ENCODE measurements around the gene SCUBE2.

Gene SCUBE2

DNA sequence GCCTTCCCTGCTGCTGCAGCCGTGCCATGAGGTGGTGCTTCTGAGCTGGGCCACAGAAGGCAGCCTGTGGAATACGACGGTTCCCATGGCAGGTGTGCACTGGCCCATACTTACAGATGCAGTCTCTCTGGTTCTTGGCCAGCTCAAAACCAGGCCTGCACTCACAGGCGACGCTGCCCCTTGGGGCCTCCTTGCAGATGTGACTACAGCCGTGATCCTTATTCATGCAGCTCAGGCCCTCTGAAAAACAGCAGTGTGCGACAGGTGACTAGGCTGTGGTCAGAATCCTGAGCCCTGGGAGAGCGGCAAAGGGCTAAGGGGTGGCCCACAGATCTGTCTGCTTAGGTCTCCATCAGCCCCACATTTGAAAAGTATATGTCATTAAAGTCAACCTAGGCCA, 22.1 kb downstream of the SCUBE2 start:
- H3K4me2 ChIP-seq (ENCODE audit: low read length) = no peak overlapping the region

GRCh38 chr11:9066433-9066925, 24.9 kb downstream of the SCUBE2 start:
- Histone ChIP-seq H3K4me3 (ENCODE audit: low read depth, low read length) (no peak overlapping the region), H3K23ac (ENCODE audit: low read length) (no peak overlapping the region), H2BK5ac (ENCODE audit: low read depth, low read length, poor library complexity) (no peak overlapping the region), H4K8ac (ENCODE audit: low read depth, low read length) (no peak overlapping the region), H3K27ac (ENCODE audit: low read depth, low read length) (no peak overlapping the region), H3K9me3 (ENCODE audit: insufficient read depth, low read depth, low read length) (peaks cover 2% of the 10 kb centered on the region), H3K14ac (ENCODE audit: low read length) (no peak overlapping the region), H3K4ac (ENCODE audit: low read depth, low read length) (no peak overlapping the region), H4K12ac (ENCODE audit: low read depth, low read length) (no peak overlapping the region), H3K27me3 (ENCODE audit: insufficient read depth, low read length) (no peaks in the 10 kb centered on the region), H2BK12ac (ENCODE audit: low read length) (no peak overlapping the region), H3K79me2 (ENCODE audit: control insufficient read depth, insufficient read depth, low read length, poor library complexity) (no peaks in the 10 kb centered on the region), H3K4me2 (ENCODE audit: low read length) (no peak overlapping the region), H3K4me1 (ENCODE audit: control insufficient read depth in 1 of 2, insufficient read depth in 2 of 2, low read length in 2 of 2) (no peaks in the 10 kb centered on the region), H3K18ac (ENCODE audit: low read length) (no peak overlapping the region), H2BK120ac (ENCODE audit: insufficient read depth, low read length, poor library complexity) (no peak overlapping the region), H3K9ac (ENCODE audit: low read length) (no peak overlapping the region), H2AFZ (ENCODE audit: insufficient read depth, low read length, poor library complexity) (no peak overlapping the region), H3K36me3 (ENCODE audit: control insufficient read depth in 1 of 2, insufficient read depth in 2 of 2, low read length in 2 of 2) (no peaks in the 10 kb centered on the region), H4K91ac (ENCODE audit: low read depth, low read length) (no peak overlapping the region), H3K79me1 (ENCODE audit: low read length) (no peaks in the 10 kb centered on the region), H2AK5ac (ENCODE audit: low read length) (no peak overlapping the region)
- WGBS (ENCODE audit: extremely low coverage, insufficient coverage, insufficient read length) = no CpG with 5 or more reads among the region's 5 CpGs
- DNase-seq = no peak

More for the DNA sequence above, 22.1 kb downstream of the SCUBE2 start:
- no peak for DNase-seq
- H3K9me3 ChIP-seq (ENCODE audit: insufficient read depth, low read depth, low read length) = peaks cover 2% of the 10 kb centered on the region
- H4K91ac ChIP-seq (ENCODE audit: low read depth, low read length) = no peak overlapping the region
- no peak overlapping the region for H2BK12ac ChIP-seq (ENCODE audit: low read length)
- H4K12ac ChIP-seq (ENCODE audit: low read depth, low read length) = no peak overlapping the region
- H3K23ac ChIP-seq (ENCODE audit: low read length) = no peak overlapping the region
- no peaks in the 10 kb centered on the region for H3K79me1 ChIP-seq (ENCODE audit: low read length)
- H3K79me2 ChIP-seq (ENCODE audit: control insufficient read depth, insufficient read depth, low read length, poor library complexity) = no peaks in the 10 kb centered on the region
- no peak overlapping the region for H2BK120ac ChIP-seq (ENCODE audit: insufficient read depth, low read length, poor library complexity)
- no peak overlapping the region for H4K8ac ChIP-seq (ENCODE audit: low read depth, low read length)
- no peak overlapping the region for H3K4me3 ChIP-seq (ENCODE audit: low read depth, low read length)
- H3K27ac ChIP-seq (ENCODE audit: low read depth, low read length) = no peak overlapping the region
- no peak overlapping the region for H3K18ac ChIP-seq (ENCODE audit: low read length)
- WGBS (ENCODE audit: extremely low coverage, insufficient coverage, insufficient read length) = no CpG with 5 or more reads among the region's 8 CpGs
- H3K4ac ChIP-seq (ENCODE audit: low read depth, low read length) = no peak overlapping the region
- H3K36me3 ChIP-seq (ENCODE audit: control insufficient read depth in 1 of 2, insufficient read depth in 2 of 2, low read length in 2 of 2) = no peaks in the 10 kb centered on the region
- H3K27me3 ChIP-seq (ENCODE audit: insufficient read depth, low read length) = no peaks in the 10 kb centered on the region
- H2BK5ac ChIP-seq (ENCODE audit: low read depth, low read length, poor library complexity) = no peak overlapping the region
- no peak overlapping the region for H3K14ac ChIP-seq (ENCODE audit: low read length)
- no peak overlapping the region for H2AFZ ChIP-seq (ENCODE audit: insufficient read depth, low read length, poor library complexity)
- H2AK5ac ChIP-seq (ENCODE audit: low read length) = no peak overlapping the region
- no peaks in the 10 kb centered on the region for H3K4me1 ChIP-seq (ENCODE audit: control insufficient read depth in 1 of 2, insufficient read depth in 2 of 2, low read length in 2 of 2)
- H3K9ac ChIP-seq (ENCODE audit: low read length) = no peak overlapping the region

GRCh38 chr11:9065607-9066432, 25.6 kb downstream of the SCUBE2 start:
- no peak overlapping the region for H2BK12ac ChIP-seq (ENCODE audit: low read length)
- H2AK5ac ChIP-seq (ENCODE audit: low read length) = no peak overlapping the region
- no peak overlapping the region for H4K91ac ChIP-seq (ENCODE audit: low read depth, low read length)
- no peak overlapping the region for H3K9ac ChIP-seq (ENCODE audit: low read length)
- H2AFZ ChIP-seq (ENCODE audit: insufficient read depth, low read length, poor library complexity) = no peak overlapping the region
- no peak overlapping the region for H4K12ac ChIP-seq (ENCODE audit: low read depth, low read length)
- no peak overlapping the region for H3K23ac ChIP-seq (ENCODE audit: low read length)
- DNase-seq = peak; percentile 41 to 83
- no peak overlapping the region for H3K14ac ChIP-seq (ENCODE audit: low read length)
- no peaks in the 10 kb centered on the region for H3K79me2 ChIP-seq (ENCODE audit: control insufficient read depth, insufficient read depth, low read length, poor library complexity)
- H3K18ac ChIP-seq (ENCODE audit: low read length) = no peak overlapping the region
- H3K4me3 ChIP-seq (ENCODE audit: low read depth, low read length) = no peak overlapping the region
- no peak overlapping the region for H3K4me2 ChIP-seq (ENCODE audit: low read length)
- H3K9me3 ChIP-seq (ENCODE audit: insufficient read depth, low read depth, low read length) = peaks cover 2% of the 10 kb centered on the region
- H3K36me3 ChIP-seq (ENCODE audit: control insufficient read depth in 1 of 2, insufficient read depth in 2 of 2, low read length in 2 of 2) = no peaks in the 10 kb centered on the region
- no peaks in the 10 kb centered on the region for H3K27me3 ChIP-seq (ENCODE audit: insufficient read depth, low read length)
- no CpG with 5 or more reads among the region's 15 CpGs for WGBS (ENCODE audit: extremely low coverage, insufficient coverage, insufficient read length)
- no peak overlapping the region for H2BK120ac ChIP-seq (ENCODE audit: insufficient read depth, low read length, poor library complexity)
- H3K79me1 ChIP-seq (ENCODE audit: low read length) = no peaks in the 10 kb centered on the region
- no peak overlapping the region for H2BK5ac ChIP-seq (ENCODE audit: low read depth, low read length, poor library complexity)
- H3K27ac ChIP-seq (ENCODE audit: low read depth, low read length) = no peak overlapping the region
- no peak overlapping the region for H4K8ac ChIP-seq (ENCODE audit: low read depth, low read length)
- H3K4ac ChIP-seq (ENCODE audit: low read depth, low read length) = no peak overlapping the region
- no peaks in the 10 kb centered on the region for H3K4me1 ChIP-seq (ENCODE audit: control insufficient read depth in 1 of 2, insufficient read depth in 2 of 2, low read length in 2 of 2)

DNA sequence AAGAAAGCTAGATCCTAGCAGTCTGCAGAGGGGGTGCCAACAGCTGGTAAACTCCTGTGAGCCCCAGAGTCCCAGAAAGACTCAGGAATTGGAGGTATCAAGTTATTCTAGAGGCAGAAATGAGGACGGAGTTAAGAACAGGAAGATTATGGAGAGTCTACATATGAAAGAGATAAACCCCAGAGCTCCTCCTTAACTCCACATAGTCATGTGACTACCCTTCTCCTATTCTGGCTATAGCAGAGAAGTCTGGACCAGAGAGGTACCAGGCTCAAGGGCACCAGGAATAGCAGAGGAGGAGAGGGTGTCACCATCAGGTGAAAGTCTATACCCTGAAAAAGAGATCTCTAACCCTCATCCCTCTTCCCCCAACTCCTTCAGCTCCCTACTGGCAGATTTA, 29.6 kb downstream of the SCUBE2 start:
- H2BK5ac ChIP-seq (ENCODE audit: low read depth, low read length, poor library complexity) = no peak overlapping the region
- H2AK5ac ChIP-seq (ENCODE audit: low read length) = no peak overlapping the region
- WGBS (ENCODE audit: extremely low coverage, insufficient coverage, insufficient read length) = no CpG with 5 or more reads among the region's 1 CpG

More for the DNA sequence above, 29.6 kb downstream of the SCUBE2 start:
- H3K36me3 ChIP-seq (ENCODE audit: control insufficient read depth in 1 of 2, insufficient read depth in 2 of 2, low read length in 2 of 2) = no peaks in the 10 kb centered on the region
- H4K8ac ChIP-seq (ENCODE audit: low read depth, low read length) = no peak overlapping the region
- H2AFZ ChIP-seq (ENCODE audit: insufficient read depth, low read length, poor library complexity) = no peak overlapping the region
- H3K4me1 ChIP-seq (ENCODE audit: control insufficient read depth in 1 of 2, insufficient read depth in 2 of 2, low read length in 2 of 2) = no peaks in the 10 kb centered on the region
- DNase-seq = no peak
- no peaks in the 10 kb centered on the region for H3K79me1 ChIP-seq (ENCODE audit: low read length)
- no peak overlapping the region for H3K4me2 ChIP-seq (ENCODE audit: low read length)
- no peak overlapping the region for H3K9ac ChIP-seq (ENCODE audit: low read length)
- no peak overlapping the region for H3K14ac ChIP-seq (ENCODE audit: low read length)
- no peak overlapping the region for H3K4me3 ChIP-seq (ENCODE audit: low read depth, low read length)
- H2BK120ac ChIP-seq (ENCODE audit: insufficient read depth, low read length, poor library complexity) = no peak overlapping the region
- no peak overlapping the region for H3K27ac ChIP-seq (ENCODE audit: low read depth, low read length)
- H4K91ac ChIP-seq (ENCODE audit: low read depth, low read length) = no peak overlapping the region
- no peaks in the 10 kb centered on the region for H3K27me3 ChIP-seq (ENCODE audit: insufficient read depth, low read length)
- no peak overlapping the region for H4K12ac ChIP-seq (ENCODE audit: low read depth, low read length)
- H3K4ac ChIP-seq (ENCODE audit: low read depth, low read length) = no peak overlapping the region
- no peak overlapping the region for H3K18ac ChIP-seq (ENCODE audit: low read length)
- no peaks in the 10 kb centered on the region for H3K79me2 ChIP-seq (ENCODE audit: control insufficient read depth, insufficient read depth, low read length, poor library complexity)
- H2BK12ac ChIP-seq (ENCODE audit: low read length) = no peak overlapping the region
- H3K9me3 ChIP-seq (ENCODE audit: insufficient read depth, low read depth, low read length) = peaks cover 2% of the 10 kb centered on the region
- no peak overlapping the region for H3K23ac ChIP-seq (ENCODE audit: low read length)
